Loucy (cell line): Measurements from ENCODE around the gene ASTN2.

Source experiments
- EZH2phosphoT487 ChIP-seq: fragments of 200-600 bp; IDR thresholded peaks from 2 replicates; pipeline ENCODE4 v1.6.1; 2018; ENCODE audit warnings: antibody characterized with exemption, mild to moderate bottlenecking, moderate library complexity, borderline replicate concordance
- TF ChIP-seq, protein P1 (sequence below): fragments of 200-600 bp; sonication (generic); conservative IDR thresholded peaks from 2 replicates; pipeline ENCODE4 v1.5.1; 2014; ENCODE audit warnings: mild to moderate bottlenecking, antibody characterized with exemption, low read length

DNA sequence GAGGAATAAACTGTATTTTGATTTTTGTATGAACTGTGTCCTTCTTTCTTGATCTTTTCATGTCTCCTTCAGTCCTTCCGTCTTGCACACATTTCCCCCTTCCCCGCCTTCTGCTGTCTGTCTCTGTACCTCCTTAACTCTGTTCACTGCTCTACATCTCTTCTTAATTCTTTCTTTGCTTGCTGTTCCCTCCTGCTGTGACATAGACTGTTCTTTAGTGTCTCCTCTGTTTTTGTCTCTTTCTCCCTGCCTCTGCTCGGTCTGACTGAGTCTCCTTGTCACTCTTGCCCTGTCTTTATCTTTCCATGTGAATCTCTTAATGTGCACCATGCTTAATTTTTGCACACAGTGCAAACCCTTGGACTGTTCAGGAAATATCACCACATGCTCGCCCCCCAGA lies 614.8 kb downstream of the ASTN2 start:
- TF ChIP-seq, protein P1, sequence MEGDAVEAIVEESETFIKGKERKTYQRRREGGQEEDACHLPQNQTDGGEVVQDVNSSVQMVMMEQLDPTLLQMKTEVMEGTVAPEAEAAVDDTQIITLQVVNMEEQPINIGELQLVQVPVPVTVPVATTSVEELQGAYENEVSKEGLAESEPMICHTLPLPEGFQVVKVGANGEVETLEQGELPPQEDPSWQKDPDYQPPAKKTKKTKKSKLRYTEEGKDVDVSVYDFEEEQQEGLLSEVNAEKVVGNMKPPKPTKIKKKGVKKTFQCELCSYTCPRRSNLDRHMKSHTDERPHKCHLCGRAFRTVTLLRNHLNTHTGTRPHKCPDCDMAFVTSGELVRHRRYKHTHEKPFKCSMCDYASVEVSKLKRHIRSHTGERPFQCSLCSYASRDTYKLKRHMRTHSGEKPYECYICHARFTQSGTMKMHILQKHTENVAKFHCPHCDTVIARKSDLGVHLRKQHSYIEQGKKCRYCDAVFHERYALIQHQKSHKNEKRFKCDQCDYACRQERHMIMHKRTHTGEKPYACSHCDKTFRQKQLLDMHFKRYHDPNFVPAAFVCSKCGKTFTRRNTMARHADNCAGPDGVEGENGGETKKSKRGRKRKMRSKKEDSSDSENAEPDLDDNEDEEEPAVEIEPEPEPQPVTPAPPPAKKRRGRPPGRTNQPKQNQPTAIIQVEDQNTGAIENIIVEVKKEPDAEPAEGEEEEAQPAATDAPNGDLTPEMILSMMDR = no peak
- no peak for TF ChIP-seq EZH2phosphoT487
